HepG2 (cell line): Measurements from ENCODE around the gene ZNF33B. TPM values are rescaled to one million over a fixed set of nuclear protein-coding genes. Genes with fewer than 3 reads are reported as not detected.

Source experiments
- BATF2 ChIP-seq: sonication (generic); formaldehyde crosslinking; IDR thresholded peaks from 2 replicates; pipeline ENCODE4 v1.8.0; 2022; ENCODE audit warnings: mild to moderate bottlenecking, missing genetic modification reagents, moderate library complexity
- CENPT ChIP-seq: sonication (generic); formaldehyde crosslinking; IDR thresholded peaks from 2 replicates; pipeline ENCODE4 v1.8.0; 2022; ENCODE audit warnings: low read depth, mild to moderate bottlenecking, moderate library complexity, missing genetic modification reagents
- CERS6 ChIP-seq: sonication (generic); formaldehyde crosslinking; IDR thresholded peaks from 2 replicates; pipeline ENCODE4 v1.5.0; 2020; ENCODE audit warnings: missing genetic modification reagents
- HOMEZ ChIP-seq: IDR thresholded peaks from 2 replicates; pipeline ENCODE4 v1.6.1; 2016; ENCODE audit warnings: low read depth
- KLF12 ChIP-seq: sonication (generic); formaldehyde crosslinking; IDR thresholded peaks from 2 replicates; pipeline ENCODE4 v1.4.0; 2020; ENCODE audit warnings: missing genetic modification reagents, borderline replicate concordance
- MBD4 ChIP-seq: IDR thresholded peaks from 2 replicates; pipeline ENCODE4 v1.6.1; 2012; ENCODE audit warnings: low read length, inconsistent platforms, borderline replicate concordance
- MNT ChIP-seq: fragments of 450-650 bp; IDR thresholded peaks from 2 replicates; pipeline ENCODE4 v1.6.1; 2016
- RAD51 ChIP-seq: fragments of 450-650 bp; IDR thresholded peaks from 2 replicates; pipeline ENCODE4 v1.6.1; 2016; ENCODE audit warnings: borderline replicate concordance
- SRY ChIP-seq: sonication (generic); formaldehyde crosslinking; IDR thresholded peaks from 2 replicates; pipeline ENCODE4 v1.8.0; 2022; ENCODE audit warnings: mild to moderate bottlenecking, missing genetic modification reagents
- TCF7L2 ChIP-seq: IDR thresholded peaks from 2 replicates; pipeline ENCODE4 v1.6.1; 2011; ENCODE audit warnings: mild to moderate bottlenecking, low read depth, low read length, moderate library complexity
- ZNF12 ChIP-seq: sonication (generic); formaldehyde crosslinking; IDR thresholded peaks from 2 replicates; pipeline ENCODE4 v1.5.0; 2020; ENCODE audit warnings: missing genetic modification reagents
- ZNF232 ChIP-seq: sonication (generic); formaldehyde crosslinking; IDR thresholded peaks from 2 replicates; pipeline ENCODE4 v1.4.0; 2020; ENCODE audit warnings: missing genetic modification reagents, borderline replicate concordance
- ZNF33B ChIP-seq: sonication (generic); formaldehyde crosslinking; IDR thresholded peaks from 2 replicates; pipeline ENCODE4 v1.5.1; 2020; ENCODE audit warnings: mild to moderate bottlenecking, missing genetic modification reagents
- ZNF546 ChIP-seq: sonication (generic); formaldehyde crosslinking; conservative IDR thresholded peaks from 2 replicates; pipeline ENCODE4 v1.8.1; 2023; ENCODE audit warnings: mild to moderate bottlenecking, missing genetic modification reagents
- ZNF7 ChIP-seq: IDR thresholded peaks from 2 replicates; pipeline ENCODE4 v1.6.1; 2016; ENCODE audit warnings: missing biosample characterization, missing genetic modification reagents
- ZNF841 ChIP-seq: sonication (generic); formaldehyde crosslinking; IDR thresholded peaks from 2 replicates; pipeline ENCODE4 v1.8.1; 2023; ENCODE audit warnings: missing genetic modification reagents, borderline replicate concordance
- polyA plus RNA-seq, 8 experiments: library from polyadenylated mRNA; depleted of rRNA in 3 of 8; stranded (reverse) in 7 of 8; unstranded in 1 of 8; fragments of >200 nt; fragmentation: Illumina TruSeq in 4 of 8; extraction: Trizol in 4 of 8; gene quantifications; 2 replicates each; pipeline versions ENCODE4 v1.2.1 to v1.2.3, GENCODE V29; 2011 to 2016; ENCODE audit warnings: low read depth in 4 of 8, missing spikeins in 1 of 8, mixed read lengths in 1 of 8; ENCODE audit not compliant: insufficient read depth in 1 of 8
- total RNA-seq, 5 experiments: library from RNA; depleted of rRNA; stranded (reverse); fragments of >200 nt; fragmentation: Illumina TruSeq; extraction: Trizol; gene quantifications; 2 replicates each; pipeline ENCODE4 v1.2.3, GENCODE V29; 2016; ENCODE audit warnings: low read depth in 1 of 5
- TF ChIP-seq, protein P1 (sequence below): IDR thresholded peaks from 2 replicates; pipeline ENCODE4 v1.6.1; 2018; ENCODE audit warnings: missing genetic modification reagents, mild to moderate bottlenecking, missing compliant biosample characterization
- TF ChIP-seq, protein P2 (sequence below): sonication (generic); formaldehyde crosslinking; IDR thresholded peaks from 2 replicates; pipeline ENCODE4 v1.8.0; 2022; ENCODE audit warnings: missing genetic modification reagents, mild to moderate bottlenecking, moderate library complexity, borderline replicate concordance
- TF ChIP-seq, protein P3 (sequence below): sonication (generic); formaldehyde crosslinking; IDR thresholded peaks from 2 replicates; pipeline ENCODE4 v1.8.0; 2022; ENCODE audit warnings: mild to moderate bottlenecking, missing genetic modification reagents; ENCODE audit not compliant: insufficient replicate concordance

Gene ZNF33B
- total and polyA plus RNA-seq, 2 of the 13 experiments (the other 11 are each of a cell fraction or from before 2014, with no cell fraction given) = 18.4 to 23.5 TPM

GRCh38 chr10:42552188-42553063, 85.9 kb downstream of the ZNF33B start (continued):
- TF ChIP-seq, protein P1, sequence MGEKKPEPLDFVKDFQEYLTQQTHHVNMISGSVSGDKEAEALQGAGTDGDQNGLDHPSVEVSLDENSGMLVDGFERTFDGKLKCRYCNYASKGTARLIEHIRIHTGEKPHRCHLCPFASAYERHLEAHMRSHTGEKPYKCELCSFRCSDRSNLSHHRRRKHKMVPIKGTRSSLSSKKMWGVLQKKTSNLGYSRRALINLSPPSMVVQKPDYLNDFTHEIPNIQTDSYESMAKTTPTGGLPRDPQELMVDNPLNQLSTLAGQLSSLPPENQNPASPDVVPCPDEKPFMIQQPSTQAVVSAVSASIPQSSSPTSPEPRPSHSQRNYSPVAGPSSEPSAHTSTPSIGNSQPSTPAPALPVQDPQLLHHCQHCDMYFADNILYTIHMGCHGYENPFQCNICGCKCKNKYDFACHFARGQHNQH (CRISPR knock-in tag) = peak; percentile 33; the same call in 1 of the 2 replicates
- TF ChIP-seq CERS6 = no peak
- no peak for TF ChIP-seq MNT
- no peak for TF ChIP-seq SRY
- TF ChIP-seq ZNF546 (CRISPR knock-in tag) = no peak
- no peak for TF ChIP-seq ZNF7 (CRISPR knock-in tag)
- TF ChIP-seq, protein P2, sequence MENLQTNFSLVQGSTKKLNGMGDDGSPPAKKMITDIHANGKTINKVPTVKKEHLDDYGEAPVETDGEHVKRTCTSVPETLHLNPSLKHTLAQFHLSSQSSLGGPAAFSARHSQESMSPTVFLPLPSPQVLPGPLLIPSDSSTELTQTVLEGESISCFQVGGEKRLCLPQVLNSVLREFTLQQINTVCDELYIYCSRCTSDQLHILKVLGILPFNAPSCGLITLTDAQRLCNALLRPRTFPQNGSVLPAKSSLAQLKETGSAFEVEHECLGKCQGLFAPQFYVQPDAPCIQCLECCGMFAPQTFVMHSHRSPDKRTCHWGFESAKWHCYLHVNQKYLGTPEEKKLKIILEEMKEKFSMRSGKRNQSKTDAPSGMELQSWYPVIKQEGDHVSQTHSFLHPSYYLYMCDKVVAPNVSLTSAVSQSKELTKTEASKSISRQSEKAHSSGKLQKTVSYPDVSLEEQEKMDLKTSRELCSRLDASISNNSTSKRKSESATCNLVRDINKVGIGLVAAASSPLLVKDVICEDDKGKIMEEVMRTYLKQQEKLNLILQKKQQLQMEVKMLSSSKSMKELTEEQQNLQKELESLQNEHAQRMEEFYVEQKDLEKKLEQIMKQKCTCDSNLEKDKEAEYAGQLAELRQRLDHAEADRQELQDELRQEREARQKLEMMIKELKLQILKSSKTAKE (CRISPR knock-in tag) = no peak
- TF ChIP-seq MBD4 = no peak
- TF ChIP-seq, protein P3, sequence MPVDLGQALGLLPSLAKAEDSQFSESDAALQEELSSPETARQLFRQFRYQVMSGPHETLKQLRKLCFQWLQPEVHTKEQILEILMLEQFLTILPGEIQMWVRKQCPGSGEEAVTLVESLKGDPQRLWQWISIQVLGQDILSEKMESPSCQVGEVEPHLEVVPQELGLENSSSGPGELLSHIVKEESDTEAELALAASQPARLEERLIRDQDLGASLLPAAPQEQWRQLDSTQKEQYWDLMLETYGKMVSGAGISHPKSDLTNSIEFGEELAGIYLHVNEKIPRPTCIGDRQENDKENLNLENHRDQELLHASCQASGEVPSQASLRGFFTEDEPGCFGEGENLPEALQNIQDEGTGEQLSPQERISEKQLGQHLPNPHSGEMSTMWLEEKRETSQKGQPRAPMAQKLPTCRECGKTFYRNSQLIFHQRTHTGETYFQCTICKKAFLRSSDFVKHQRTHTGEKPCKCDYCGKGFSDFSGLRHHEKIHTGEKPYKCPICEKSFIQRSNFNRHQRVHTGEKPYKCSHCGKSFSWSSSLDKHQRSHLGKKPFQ (CRISPR knock-in tag) = no peak
- TF ChIP-seq ZNF841 (CRISPR knock-in tag) = no peak
- TF ChIP-seq RAD51 = no peak
- no peak for TF ChIP-seq HOMEZ (CRISPR knock-in tag)
- no peak for TF ChIP-seq TCF7L2
- TF ChIP-seq BATF2 (CRISPR knock-in tag) = no peak
- no peak for TF ChIP-seq KLF12 (CRISPR knock-in tag)
- TF ChIP-seq ZNF12 (CRISPR knock-in tag) = peak; percentile 29; the same call in 1 of the 2 replicates
- TF ChIP-seq ZNF232 (CRISPR knock-in tag) = no peak
- TF ChIP-seq CENPT = no peak
- no peak for TF ChIP-seq ZNF33B
